Stomach (tissue), 9 donors: ENCODE results near the gene FGFR4. TPM values are rescaled to one million over a fixed set of nuclear protein-coding genes. Genes with fewer than 3 reads are reported as not detected.

ENCODE experiments used
- DNase-seq, 2 donors: peaks; one replicate each; pipeline versions ENCODE4 v3.0.0 to v3.0.0-alpha.2; 2013 to 2019
- H3K27ac ChIP-seq, 5 donors: fragments of 200-600 bp in 4 of 5; sonication (generic) in 4 of 5; one replicate each; pipeline ENCODE4 v1.5.1; 2013 to 2019; ENCODE audit warnings: mild to moderate bottlenecking in 1 of 5, moderate library complexity in 1 of 5
- H3K27me3 ChIP-seq, 3 donors: fragments of 200-600 bp; sonication (generic); one replicate each; pipeline ENCODE4 v1.5.1; 2017 to 2019; ENCODE audit warnings: mixed run types in 1 of 3
- H3K36me3 ChIP-seq, 4 donors: fragments of 200-600 bp; sonication (generic); 1 replicate in 3 of 4; 2 replicates in 1 of 4; pipeline ENCODE4 v1.5.1; 2016 to 2019
- H3K4me1 ChIP-seq, 4 donors: fragments of 200-600 bp; sonication (generic); one replicate each; pipeline ENCODE4 v1.5.1; 2016 to 2019
- H3K4me3 ChIP-seq, 4 donors: fragments of 200-600 bp; sonication (generic) in 3 of 4; one replicate each; pipeline ENCODE4 v1.5.1; 2016 to 2019; ENCODE audit warnings: mild to moderate bottlenecking in 1 of 4
- H3K9me3 ChIP-seq, 4 donors: fragments of 200-600 bp; sonication (generic); one replicate each; pipeline ENCODE4 v1.5.1; 2016 to 2019
- CTCF ChIP-seq, 7 experiments: fragments of 450-650 bp in 4 of 7; fragments of 200-600 bp in 3 of 7; sonication (generic) in 3 of 7; IDR thresholded peaks; one replicate each; pipeline ENCODE4 v1.5.1; 2016 to 2019; ENCODE audit warnings: antibody characterized with exemption in 7 of 7, control low read depth in 2 of 7, mild to moderate bottlenecking in 1 of 7
- EP300 ChIP-seq: sonication (generic); formaldehyde crosslinking; IDR thresholded peaks from one replicate; pipeline ENCODE4 v1.6.1; 2017; ENCODE audit warnings: antibody characterized with exemption
- POLR2A ChIP-seq, 4 donors: fragments of 450-650 bp; IDR thresholded peaks; one replicate each; pipeline ENCODE4 v1.6.1; 2016; ENCODE audit warnings: antibody characterized with exemption in 4 of 4, control low read depth in 2 of 4, mild to moderate bottlenecking in 1 of 4, moderate library complexity in 1 of 4
- POLR2AphosphoS5 ChIP-seq, 3 donors: sonication (generic); formaldehyde crosslinking; IDR thresholded peaks; one replicate each; pipeline ENCODE4 v1.6.1; 2016; ENCODE audit warnings: antibody characterized with exemption in 3 of 3
- WGBS, 5 donors: extraction: QIAGEN DNeasy Blood & Tissue Kit in 3 of 5; methylation state at CpG; one replicate each; pipeline versions ENCODE4 v1.1.5 to v1.1.7; 2013 to 2018; 5-methylcytosine and 5-hydroxymethylcytosine counted together
- intact Hi-C: fragments of 100-400 bp; cut with DNase I; formaldehyde crosslinking; loops from one replicate; pipeline ENCODE4 v1.15.1; 2023; ENCODE audit warnings: low total_unique reads
- polyA plus RNA-seq, 3 donors: library from polyadenylated mRNA; stranded (reverse); fragments of 200-250 nt; gene quantifications; one replicate each; pipeline ENCODE4 v1.2.3, GENCODE V29; 2013
- total RNA-seq, 5 donors: library from RNA; depleted of rRNA; stranded (reverse); fragments of >200 nt; gene quantifications; one replicate each; pipeline versions ENCODE4 v1.1.0 to v1.2.3, GENCODE V29; 2014 to 2016
- donor health status: healthy with polysubstance abuse.
- donor health status: Bipolar disorder and iron deficiency.
- donor health status: healthy.

The FGFR4 gene
- total and polyA plus RNA-seq, 8 donors: 4.1 to 145 (median 13.5) TPM

- Histone ChIP-seq H3K27me3 (no peaks in the 10 kb centered on the region), H3K27ac (no peak overlapping the region), H3K4me3 (no peak overlapping the region), H3K4me1 (peaks cover 43 to 84% (median 59%) of the 10 kb centered on the region in 4 donors), H3K9me3 (no peaks in the 10 kb centered on the region), H3K36me3 (peaks cover 14 to 83% (median 66%) of the 10 kb centered on the region in 4 donors)
- WGBS, 5 donors: 82 to 93% (median 89%) methylated on average over 2 of the region's 2 CpGs
- TF ChIP-seq EP300: no peak
- TF ChIP-seq POLR2A (IDR thresholded peaks at IDR 0.05): no peak
- TF ChIP-seq CTCF (IDR thresholded peaks at IDR 0.05): no peak
- no peak for DNase-seq
- intact Hi-C loops: no loop called here
Measured at GRCh38 chr5:177140312-177140711, 53.6 kb downstream of the FGFR4 start.

- no peaks in the 10 kb centered on the region for H3K27me3 ChIP-seq
- peaks cover 31 to 72% (median 47%) of the 10 kb centered on the region in 4 donors for H3K4me1 ChIP-seq
- H3K36me3 ChIP-seq: peaks cover 8 to 85% (median 68%) of the 10 kb centered on the region in 4 donors
- no peaks in the 10 kb centered on the region for H3K9me3 ChIP-seq
- H3K4me3 ChIP-seq: no peak overlapping the region
- no peak overlapping the region for H3K27ac ChIP-seq
- TF ChIP-seq POLR2A (IDR thresholded peaks at IDR 0.05) (no peak), CTCF (IDR thresholded peaks at IDR 0.05) (no peak), EP300 (no peak), POLR2AphosphoS5 (IDR thresholded peaks at IDR 0.05) (no peak)
- intact Hi-C loops: no loop called here
- WGBS, 5 donors: 58 to 91% (median 81%) methylated on average over 3 of the region's 3 CpGs
- no peak for DNase-seq
Measured at GRCh38 chr5:177141496-177141895, 54.8 kb downstream of the FGFR4 start.

DNA sequence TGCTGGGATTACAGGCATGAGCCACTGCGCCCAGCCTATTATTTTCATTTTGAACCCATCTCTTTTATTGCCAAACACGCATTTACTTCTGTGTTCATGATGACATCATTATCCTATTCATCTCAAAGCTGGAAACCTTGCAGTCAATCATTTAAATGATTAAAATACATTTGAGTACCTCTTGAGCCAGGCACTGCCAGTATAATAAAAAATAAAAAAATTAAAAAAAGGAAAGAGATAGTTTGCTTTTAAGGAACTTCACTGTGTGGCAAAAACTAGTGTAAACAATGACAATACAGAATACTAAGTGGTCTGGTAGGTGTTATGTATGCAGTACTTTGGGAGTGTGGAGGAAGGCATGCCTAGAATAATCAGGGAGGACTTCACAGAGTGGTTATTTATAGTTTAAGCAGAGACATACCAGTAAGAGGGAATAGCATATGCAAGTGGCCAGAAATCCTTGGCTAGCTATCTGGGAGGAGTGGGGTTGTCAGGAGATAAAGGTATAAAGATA, 55.4 kb downstream of the FGFR4 start:
- Histone ChIP-seq H3K4me1 (peaks cover 27 to 65% (median 42%) of the 10 kb centered on the region in 4 donors), H3K9me3 (no peaks in the 10 kb centered on the region), H3K4me3 (no peak overlapping the region), H3K36me3 (peaks cover 8 to 85% (median 73%) of the 10 kb centered on the region in 4 donors), H3K27ac (no peak overlapping the region), H3K27me3 (no peaks in the 10 kb centered on the region)
- intact Hi-C loops: no loop called here
- no peak for TF ChIP-seq EP300
- no peak for TF ChIP-seq CTCF (IDR thresholded peaks at IDR 0.05)
- TF ChIP-seq POLR2A (IDR thresholded peaks at IDR 0.05): no peak
- no peak for TF ChIP-seq POLR2AphosphoS5 (IDR thresholded peaks at IDR 0.05)
- 79 to 91% (median 81%) methylated on average over 2 of the region's 2 CpGs for WGBS, 5 donors
- DNase-seq: no peak

GRCh38 chr5:177142778-177143177, 56.1 kb downstream of the FGFR4 start:
- Histone ChIP-seq H3K9me3 (no peaks in the 10 kb centered on the region), H3K27me3 (no peaks in the 10 kb centered on the region), H3K27ac (no peak overlapping the region), H3K36me3 (peaks cover 8 to 85% (median 79%) of the 10 kb centered on the region in 4 donors), H3K4me1 (peaks cover 20 to 59% (median 37%) of the 10 kb centered on the region in 4 donors), H3K4me3 (no peak overlapping the region)
- intact Hi-C loops: no loop called here
- WGBS, 5 donors: 88 to 97% (median 91%) methylated on average over 1 of the region's 1 CpG
- DNase-seq: no peak
- no peak for TF ChIP-seq POLR2A (IDR thresholded peaks at IDR 0.05)
- no peak for TF ChIP-seq POLR2AphosphoS5 (IDR thresholded peaks at IDR 0.05)
- no peak for TF ChIP-seq EP300
- no peak for TF ChIP-seq CTCF (IDR thresholded peaks at IDR 0.05)
